ENCODE results near the gene MRPS18A.

The MRPS18A gene

GRCh38 chr6:43687437-43688347, at the start of gene MRPS18A:
TSS of gene MRPS18A (minus strand) at chr6:43687791. CDS start at chr6:43687779, 12 bp downstream.
- DNase-seq: peak; percentile 84

- DNase-seq: no peak
Observed at GRCh38 chr6:43736844-43737243, 49.3 kb upstream of the MRPS18A start.

- no peak for DNase-seq
Observed at GRCh38 chr6:43736211-43736786, 48.7 kb upstream of the MRPS18A start.

- no peak for DNase-seq
Observed at GRCh38 chr6:43735642-43736199, 48.1 kb upstream of the MRPS18A start.

GRCh38 chr6:43734294-43734665, 46.7 kb upstream of the MRPS18A start:
- DNase-seq: no peak

GRCh38 chr6:43733471-43734293, 46.1 kb upstream of the MRPS18A start:
- no peak for DNase-seq

- DNase-seq: no peak
Observed at GRCh38 chr6:43730634-43731033, 43.0 kb upstream of the MRPS18A start.

- no peak for DNase-seq
Observed at GRCh38 chr6:43729537-43729936, 41.9 kb upstream of the MRPS18A start.

- DNase-seq: no peak
Observed at GRCh38 chr6:43728586-43728985, 41.0 kb upstream of the MRPS18A start.

GRCh38 chr6:43727634-43728033, 40.0 kb upstream of the MRPS18A start:
- DNase-seq: no peak

- no peak for DNase-seq
Observed at GRCh38 chr6:43725643-43726580, 38.3 kb upstream of the MRPS18A start.

GRCh38 chr6:43724914-43725642, 37.5 kb upstream of the MRPS18A start:
- peak; percentile 67 for DNase-seq

- DNase-seq: no peak
Observed at GRCh38 chr6:43724354-43724753, 36.8 kb upstream of the MRPS18A start.

GRCh38 chr6:43723737-43724295, 36.2 kb upstream of the MRPS18A start:
- DNase-seq: peak; percentile 45

- DNase-seq: no peak
Observed at GRCh38 chr6:43722920-43723545, 35.4 kb upstream of the MRPS18A start.

- DNase-seq: no peak
Observed at GRCh38 chr6:43720999-43721398, 33.4 kb upstream of the MRPS18A start.

- DNase-seq: no peak
Observed at GRCh38 chr6:43719511-43719910, 31.9 kb upstream of the MRPS18A start.

GRCh38 chr6:43718387-43719105, 31.0 kb upstream of the MRPS18A start:
- DNase-seq: no peak

- no peak for DNase-seq
Observed at GRCh38 chr6:43717822-43718221, 30.2 kb upstream of the MRPS18A start.

GRCh38 chr6:43717389-43717788, 29.8 kb upstream of the MRPS18A start:
- no peak for DNase-seq
